H4 (cell line): ENCODE data around the gene NCKAP5. TPM values are rescaled to one million over a fixed set of nuclear protein-coding genes. Genes with fewer than 3 reads are reported as not detected.
A peak's percentile ranks its signal among the peaks of the same experiment; 100 is the strongest.
"Not testable (repeated sequence)": the region's sequence is repeated elsewhere in the genome, so short reads cannot be mapped to it uniquely, and the experiment has no call there.

Source experiments
- DNase-seq: peaks from one replicate; pipeline ENCODE4 v3.0.0-alpha.2; 2015; ENCODE audit warnings: low spot score
- total RNA-seq: library from RNA; depleted of rRNA; stranded (reverse); fragments of >200 nt; shearing (Covaris generic); gene quantifications from 2 replicates; pipeline ENCODE4 v1.2.3, GENCODE V29; 2014

Gene NCKAP5
- total RNA-seq, 1 experiment from 2014 or later, result 1.0 TPM

GRCh38 chr2:133209325-133209724, 358.9 kb downstream of the NCKAP5 start:
- no peak for DNase-seq

- not testable (repeated sequence) for DNase-seq
Observed at GRCh38 chr2:133206666-133207065, 361.6 kb downstream of the NCKAP5 start.

- DNase-seq, result no peak
Observed at GRCh38 chr2:133204421-133204820, 363.8 kb downstream of the NCKAP5 start.

- DNase-seq, result peak; percentile 75
Observed at GRCh38 chr2:133200684-133201421, 367.4 kb downstream of the NCKAP5 start.

- no peak for DNase-seq
Observed at GRCh38 chr2:133198678-133199077, 369.6 kb downstream of the NCKAP5 start.

- DNase-seq, result no peak
Observed at GRCh38 chr2:133197156-133197555, 371.1 kb downstream of the NCKAP5 start.

GRCh38 chr2:133194777-133195335, 373.4 kb downstream of the NCKAP5 start:
- DNase-seq, result no peak

GRCh38 chr2:133194362-133194655, 374.0 kb downstream of the NCKAP5 start:
- no peak for DNase-seq

- DNase-seq, result no peak
Observed at GRCh38 chr2:133193544-133194361, 374.5 kb downstream of the NCKAP5 start.

- no peak for DNase-seq
Observed at GRCh38 chr2:133192028-133192427, 376.2 kb downstream of the NCKAP5 start.

- DNase-seq, result no peak
Observed at GRCh38 chr2:133177196-133177595, 391.1 kb downstream of the NCKAP5 start.

GRCh38 chr2:133175926-133176325, 392.3 kb downstream of the NCKAP5 start:
- no peak for DNase-seq

- no peak for DNase-seq
Observed at GRCh38 chr2:133173224-133173623, 395.0 kb downstream of the NCKAP5 start.

GRCh38 chr2:133171393-133172004, 396.8 kb downstream of the NCKAP5 start:
- DNase-seq, result peak; percentile 59

GRCh38 chr2:133169274-133169912, 398.9 kb downstream of the NCKAP5 start:
- no peak for DNase-seq

GRCh38 chr2:133167990-133168389, 400.3 kb downstream of the NCKAP5 start:
- no peak for DNase-seq

GRCh38 chr2:133167223-133167622, 401.0 kb downstream of the NCKAP5 start:
- no peak for DNase-seq

- DNase-seq, result no peak
Observed at GRCh38 chr2:133166031-133166430, 402.2 kb downstream of the NCKAP5 start.

GRCh38 chr2:133163111-133163510, 405.2 kb downstream of the NCKAP5 start:
- DNase-seq, result no peak

- no peak for DNase-seq
Observed at GRCh38 chr2:133158442-133158841, 409.8 kb downstream of the NCKAP5 start.

- no peak for DNase-seq
Observed at GRCh38 chr2:133158024-133158423, 410.2 kb downstream of the NCKAP5 start.

GRCh38 chr2:133157141-133157540, 411.1 kb downstream of the NCKAP5 start:
- no peak for DNase-seq
